HG03139 (cell line): ENCODE measurements around the gene RAI1.

Source experiments
- ATAC-seq: cut with Tn5 transposase; IDR thresholded peaks from one replicate; pipeline ENCODE4 v1.9.1; 2021; ENCODE audit not compliant: unreplicated experiment

The RAI1 gene

GRCh38 chr17:17782523-17783115 is 101.4 kb downstream of the RAI1 start:
- no peak for ATAC-seq

- no peak for ATAC-seq
Measured at GRCh38 chr17:17783116-17783824, 102.0 kb downstream of the RAI1 start.

- no peak for ATAC-seq
Measured at GRCh38 chr17:17783825-17784656, 102.8 kb downstream of the RAI1 start.

GRCh38 chr17:17784657-17785267 is 103.5 kb downstream of the RAI1 start:
- ATAC-seq, result no peak

- ATAC-seq, result no peak
Measured at GRCh38 chr17:17785407-17785806, 104.1 kb downstream of the RAI1 start.

- no peak for ATAC-seq
Measured at GRCh38 chr17:17786998-17787397, 105.7 kb downstream of the RAI1 start.

GRCh38 chr17:17787568-17787967 is 106.3 kb downstream of the RAI1 start:
- ATAC-seq, result no peak

- ATAC-seq, result no peak
Measured at GRCh38 chr17:17788967-17789366, 107.7 kb downstream of the RAI1 start.

- ATAC-seq, result no peak
Measured at GRCh38 chr17:17789410-17789809, 108.2 kb downstream of the RAI1 start.

- no peak for ATAC-seq
Measured at GRCh38 chr17:17789828-17790636, 108.8 kb downstream of the RAI1 start.

GRCh38 chr17:17790637-17791464 is 109.6 kb downstream of the RAI1 start:
- no peak for ATAC-seq

GRCh38 chr17:17792037-17792550 is 110.8 kb downstream of the RAI1 start:
- no peak for ATAC-seq

GRCh38 chr17:17792551-17793377 is 111.5 kb downstream of the RAI1 start:
- ATAC-seq, result no peak

- no peak for ATAC-seq
Measured at GRCh38 chr17:17793378-17794214, 112.3 kb downstream of the RAI1 start.

GRCh38 chr17:17794382-17794781 is 113.1 kb downstream of the RAI1 start:
- ATAC-seq, result no peak

- no peak for ATAC-seq
Measured at GRCh38 chr17:17795296-17795695, 114.0 kb downstream of the RAI1 start.

- no peak for ATAC-seq
Measured at GRCh38 chr17:17795946-17796786, 114.9 kb downstream of the RAI1 start.
